AG04449 (cell line): ENCODE measurements around the gene LRP8.

Source experiments
- CTCF ChIA-PET: fragments of 350-600 bp; formaldehyde crosslinking; extraction: SDS; loops from one replicate; lab custom pipeline; 2021; ENCODE audit warnings: antibody characterized with exemption; lab: Yijun Ruan, JAX
- POLR2A ChIA-PET: fragments of 400-600, 350-600 bp; formaldehyde crosslinking; extraction: SDS; loops from one replicate; lab custom pipeline; 2020; ENCODE audit warnings: antibody characterized with exemption, inconsistent platforms; lab: Yijun Ruan, JAX
- DNase-seq: peaks from one replicate; pipeline ENCODE4 v3.0.0-alpha.2; 2010; ENCODE audit warnings: low read depth, low spot score
- H3K4me3 ChIP-seq: 2 replicates; pipeline ENCODE4 v1.5.1; 2011; ENCODE audit warnings: low read depth, mild to moderate bottlenecking, control low read depth, low read length
- TF ChIP-seq, protein P1 (sequence below): IDR thresholded peaks from one replicate; pipeline ENCODE4 v1.5.1; 2011; ENCODE audit warnings: mild to moderate bottlenecking, moderate library complexity, low read length, control low read depth, inconsistent platforms; ENCODE audit not compliant: insufficient read depth; ENCODE audit errors: missing control alignments

The LRP8 gene

DNA sequence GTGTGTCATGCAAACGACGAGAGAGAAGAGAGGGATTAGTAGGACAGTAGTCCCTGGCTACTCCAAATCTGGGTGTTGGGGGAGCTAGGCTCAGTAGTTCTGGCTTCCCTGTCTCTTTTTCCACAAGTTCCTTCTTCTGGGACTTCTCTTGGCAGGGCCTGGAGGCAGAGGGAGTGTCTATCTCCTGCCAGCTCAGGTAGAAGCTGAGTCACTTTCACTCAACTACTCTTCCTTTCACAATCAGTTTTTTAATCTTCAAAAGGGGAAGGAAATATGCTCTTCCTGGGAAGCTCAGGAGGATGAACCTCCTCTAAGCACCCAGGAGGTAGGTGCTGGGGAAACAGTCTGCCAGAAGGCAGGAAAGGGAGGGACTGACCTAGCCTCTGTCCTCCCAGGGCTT is 54.3 kb downstream of the LRP8 start:
- TF ChIP-seq, protein P1, sequence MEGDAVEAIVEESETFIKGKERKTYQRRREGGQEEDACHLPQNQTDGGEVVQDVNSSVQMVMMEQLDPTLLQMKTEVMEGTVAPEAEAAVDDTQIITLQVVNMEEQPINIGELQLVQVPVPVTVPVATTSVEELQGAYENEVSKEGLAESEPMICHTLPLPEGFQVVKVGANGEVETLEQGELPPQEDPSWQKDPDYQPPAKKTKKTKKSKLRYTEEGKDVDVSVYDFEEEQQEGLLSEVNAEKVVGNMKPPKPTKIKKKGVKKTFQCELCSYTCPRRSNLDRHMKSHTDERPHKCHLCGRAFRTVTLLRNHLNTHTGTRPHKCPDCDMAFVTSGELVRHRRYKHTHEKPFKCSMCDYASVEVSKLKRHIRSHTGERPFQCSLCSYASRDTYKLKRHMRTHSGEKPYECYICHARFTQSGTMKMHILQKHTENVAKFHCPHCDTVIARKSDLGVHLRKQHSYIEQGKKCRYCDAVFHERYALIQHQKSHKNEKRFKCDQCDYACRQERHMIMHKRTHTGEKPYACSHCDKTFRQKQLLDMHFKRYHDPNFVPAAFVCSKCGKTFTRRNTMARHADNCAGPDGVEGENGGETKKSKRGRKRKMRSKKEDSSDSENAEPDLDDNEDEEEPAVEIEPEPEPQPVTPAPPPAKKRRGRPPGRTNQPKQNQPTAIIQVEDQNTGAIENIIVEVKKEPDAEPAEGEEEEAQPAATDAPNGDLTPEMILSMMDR, result no peak
- H3K4me3 ChIP-seq, result no peak overlapping the region
- no peak for DNase-seq
- CTCF ChIA-PET, result interaction anchor here (1.2 to 14.0 kb wide), 3 partner anchors 12 to 177 kb away, joined by 4 to 574 read pairs (median 178); no protein-coding TSS in a partner anchor
- POLR2A ChIA-PET, result no interaction called here

DNA sequence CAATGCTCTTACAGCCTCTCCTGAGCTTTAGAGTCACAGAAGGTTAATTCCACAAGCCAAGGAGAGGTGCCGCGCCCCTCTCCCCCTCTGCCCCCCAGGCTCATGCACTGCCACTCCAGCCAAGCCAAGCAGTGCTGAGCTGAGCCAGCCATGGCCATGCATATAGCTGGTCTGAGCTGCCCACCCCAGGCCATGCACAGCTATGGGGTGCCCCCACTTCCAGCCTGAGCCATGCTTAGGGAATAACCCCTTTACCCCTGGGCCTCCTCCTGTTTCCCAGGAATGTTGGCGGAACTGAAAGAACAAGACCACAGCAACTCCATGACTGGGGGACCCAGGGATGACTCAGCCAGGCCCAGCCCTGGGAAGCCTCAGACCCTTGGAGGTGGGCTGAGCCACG is 55.5 kb downstream of the LRP8 start:
- TF ChIP-seq, protein P1, result no peak
- POLR2A ChIA-PET, result no interaction called here
- CTCF ChIA-PET, result interaction anchor here (12.3 to 14.0 kb wide), 2 partner anchors 10 to 123 kb away, joined by 178 to 574 read pairs; no protein-coding TSS in a partner anchor
- DNase-seq, result no peak
- H3K4me3 ChIP-seq, result no peak overlapping the region

DNA sequence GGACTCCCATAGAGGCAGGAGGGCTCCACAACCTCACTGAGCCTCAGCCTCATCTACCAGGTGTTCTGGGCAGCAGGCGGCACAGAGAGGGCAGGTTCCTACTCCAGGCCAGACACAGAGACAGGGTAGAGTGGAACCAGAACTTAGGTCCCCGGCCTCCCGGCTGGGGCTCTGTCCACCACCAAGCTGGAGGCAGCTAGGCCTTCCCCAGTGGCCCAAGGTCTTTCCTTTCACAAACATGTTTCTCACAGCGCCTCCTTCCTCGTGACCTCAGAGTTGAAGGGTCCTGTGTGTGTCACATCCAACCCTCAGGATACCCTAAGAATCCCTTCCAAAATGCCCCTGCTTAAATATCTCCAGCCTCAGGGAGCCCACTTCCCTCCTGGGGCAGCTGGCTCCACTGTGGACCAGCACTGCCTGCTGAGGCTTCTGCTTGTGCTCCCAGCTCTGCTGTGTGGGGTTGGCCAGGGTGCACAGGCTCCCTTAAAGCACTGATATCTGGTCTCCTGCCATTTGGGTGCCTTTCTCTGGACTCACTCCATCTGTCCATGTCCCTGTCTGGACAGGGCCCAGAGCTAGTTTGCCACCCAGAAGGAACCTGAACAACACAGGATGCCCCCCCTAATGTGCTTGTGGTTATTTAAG is 56.3 kb downstream of the LRP8 start:
- ChIA-PET POLR2A (no interaction called here), CTCF (interaction anchor here (0.6 to 14.0 kb wide), 3 partner anchors 10 to 124 kb away, joined by 3 to 574 read pairs (median 178); no protein-coding TSS in a partner anchor)
- TF ChIP-seq, protein P1, result no peak
- H3K4me3 ChIP-seq, result no peak overlapping the region
- DNase-seq, result no peak

DNA sequence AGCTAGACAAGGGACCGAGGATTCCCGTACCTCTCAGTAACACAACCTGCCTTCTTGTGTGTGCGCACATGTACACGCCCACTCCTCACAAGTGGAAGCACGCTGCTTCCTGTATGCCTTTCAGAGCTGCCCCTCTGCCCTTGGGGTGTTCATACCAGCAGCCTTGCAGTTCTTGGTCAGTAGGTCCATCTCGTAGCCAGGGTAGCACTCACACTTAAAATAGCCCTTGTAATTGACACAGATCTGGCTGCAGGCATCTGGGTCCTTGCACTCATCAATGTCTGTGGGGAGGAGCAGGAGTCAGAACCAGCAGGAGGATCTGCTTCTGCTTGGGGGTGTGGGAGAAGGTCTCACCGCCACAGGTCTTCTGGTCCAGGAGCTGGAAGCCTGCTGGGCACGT is 57.0 kb downstream of the LRP8 start:
- POLR2A ChIA-PET, result no interaction called here
- TF ChIP-seq, protein P1, result no peak
- CTCF ChIA-PET, result interaction anchor here (0.6 to 17.6 kb wide), 3 partner anchors 6 to 125 kb away, joined by 3 to 574 read pairs (median 178); no protein-coding TSS in a partner anchor
- DNase-seq, result no peak
- no peak overlapping the region for H3K4me3 ChIP-seq

DNA sequence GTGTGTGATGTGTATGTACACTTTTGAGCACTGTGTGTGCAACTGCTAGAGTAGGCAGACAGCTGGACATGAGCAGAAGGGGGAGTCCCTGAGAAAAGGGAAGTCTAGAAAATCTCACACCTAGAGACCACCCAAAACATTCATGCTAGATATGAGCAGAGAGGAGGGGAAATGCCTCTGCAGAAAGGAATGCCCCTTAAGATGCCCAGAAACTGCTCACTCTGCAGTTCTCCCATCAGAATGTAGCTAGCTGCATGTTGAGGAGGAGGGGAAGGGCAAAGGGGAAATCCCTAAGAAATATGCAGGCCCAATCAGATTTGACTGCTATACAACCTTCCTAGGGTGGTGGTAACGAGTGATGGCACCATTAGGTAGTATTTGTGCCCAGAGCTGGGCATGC is 57.8 kb downstream of the LRP8 start:
- TF ChIP-seq, protein P1, result no peak
- H3K4me3 ChIP-seq, result no peak overlapping the region
- ChIA-PET POLR2A (no interaction called here), CTCF (interaction anchor here (14.0 to 17.6 kb wide), 2 partner anchors 7 to 125 kb away, joined by 178 to 574 read pairs; no protein-coding TSS in a partner anchor)
- DNase-seq, result no peak

DNA sequence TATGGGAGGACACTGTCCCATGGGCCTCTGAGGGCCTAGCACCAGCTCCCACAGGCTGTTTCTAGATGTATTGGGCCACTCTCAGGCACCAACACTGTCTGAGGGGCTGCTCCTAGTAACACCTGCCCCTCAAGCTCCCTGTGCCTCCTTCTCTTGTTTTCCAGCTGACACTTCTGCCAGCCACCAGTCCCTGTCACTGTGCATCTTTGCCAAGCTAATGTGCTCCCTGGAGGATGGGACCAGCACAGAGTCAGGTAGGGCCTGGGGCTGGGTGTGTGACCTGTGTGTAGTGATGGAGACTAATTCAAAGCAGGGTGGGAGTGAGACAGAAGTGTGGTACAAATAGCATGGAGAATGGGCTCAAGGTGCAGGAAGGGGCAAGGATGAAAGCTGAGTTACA is 60.1 kb downstream of the LRP8 start:
- CTCF ChIA-PET, result interaction anchor here (0.6 to 17.6 kb wide), 4 partner anchors 10 to 136 kb away, joined by 3 to 178 read pairs (median 12); no protein-coding TSS in a partner anchor
- POLR2A ChIA-PET, result interaction anchor here (0.6 kb wide), 1 partner anchor 765 kb away, joined by 7 read pairs; no protein-coding TSS in a partner anchor
- no peak for DNase-seq
- TF ChIP-seq, protein P1, result no peak
- no peak overlapping the region for H3K4me3 ChIP-seq
